K562 (cell line): ENCODE measurements around the gene FAM118B. TPM values are rescaled to one million over a fixed set of nuclear protein-coding genes. Genes with fewer than 3 reads are reported as not detected.
A peak's percentile ranks its signal among the peaks of the same experiment; 100 is the strongest.

Experiments used
- CTBP1 ChIP-seq: fragments of 450-650 bp; IDR thresholded peaks from 2 replicates; pipeline ENCODE4 v1.6.1; 2016; ENCODE audit warnings: borderline replicate concordance
- HMGN3 ChIP-seq: IDR thresholded peaks from 2 replicates; pipeline ENCODE4 v1.6.1; 2011; ENCODE audit warnings: borderline replicate concordance, low read depth, mild to moderate bottlenecking, mixed read lengths, low read length; ENCODE audit not compliant: insufficient read length; ENCODE audit errors: extremely low read depth
- PML ChIP-seq: IDR thresholded peaks from 2 replicates; pipeline ENCODE4 v1.6.1; 2012; ENCODE audit warnings: low read length, inconsistent platforms
- RB1 ChIP-seq: fragments of 450-650 bp; IDR thresholded peaks from 2 replicates; pipeline ENCODE4 v1.6.1; 2017; ENCODE audit warnings: low read depth, mild to moderate bottlenecking
- ZFX ChIP-seq: sonication (generic); formaldehyde crosslinking; IDR thresholded peaks from 2 replicates; pipeline ENCODE4 v1.8.0; 2022; ENCODE audit warnings: mild to moderate bottlenecking, missing genetic modification reagents, moderate library complexity
- ZNF197 ChIP-seq: fragments of 200-800 bp; sonication (Bioruptor generic); IDR thresholded peaks from 2 replicates; pipeline ENCODE4 v1.6.1; 2016; ENCODE audit warnings: low read depth, missing genetic modification characterization, missing compliant biosample characterization
- ZNF431 ChIP-seq: sonication (generic); formaldehyde crosslinking; IDR thresholded peaks from 2 replicates; pipeline ENCODE4 v1.8.0; 2022; ENCODE audit warnings: mild to moderate bottlenecking, missing genetic modification reagents
- ZNF707 ChIP-seq: fragments of 250-450 bp; sonication (Bioruptor Pico); conservative IDR thresholded peaks from 2 replicates; pipeline ENCODE4 v1.8.0; 2022; ENCODE audit warnings: inconsistent platforms, mild to moderate bottlenecking, moderate library complexity
- ZSCAN32 ChIP-seq: fragments of 450-650 bp; formaldehyde crosslinking; IDR thresholded peaks from 2 replicates; pipeline ENCODE4 v1.4.0; 2020; ENCODE audit warnings: mild to moderate bottlenecking, moderate library complexity
- polyA plus RNA-seq, 8 experiments: library from polyadenylated mRNA; depleted of rRNA in 4 of 8; stranded (reverse) in 5 of 8; unstranded in 3 of 8; fragments of >200 nt; fragmentation: Nextera tagmentation in 2 of 8; fragmentation: Illumina TruSeq in 1 of 8; extraction: Ambion mirVana in 2 of 8; extraction: Trizol in 1 of 8; gene quantifications; 2 replicates each; pipeline versions ENCODE4 v1.2.1 to v1.2.3, GENCODE V29; 2011 to 2014; ENCODE audit warnings: inconsistent platforms in 1 of 8, missing spikeins in 1 of 8
- total RNA-seq, 7 experiments: library from RNA; depleted of rRNA in 6 of 7; stranded (reverse); fragments of >200 nt in 6 of 7; fragmentation: Illumina TruSeq in 2 of 7; extraction: Trizol in 2 of 7; gene quantifications; 2 replicates each; pipeline versions ENCODE4 v1.2.1 to v1.2.3, GENCODE V29; 2011 to 2021; ENCODE audit warnings: low replicate concordance in 1 of 7
- TF ChIP-seq, protein P1 (sequence below): fragments of 250-450 bp; sonication (Bioruptor Pico); IDR thresholded peaks from 2 replicates; pipeline ENCODE4 v1.8.0; 2021; ENCODE audit warnings: mild to moderate bottlenecking, moderate library complexity
- TF ChIP-seq, protein P2 (sequence below): fragments of 200-600 bp; sonication (generic); IDR thresholded peaks from one replicate; pipeline ENCODE4 v1.6.1; 2012; ENCODE audit warnings: mild to moderate bottlenecking, low read depth, low read length, inconsistent platforms
- TF ChIP-seq, protein P3 (sequence below), 2 experiments: fragments of 450-650 bp; conservative IDR thresholded peaks; 2 replicates each; pipeline ENCODE4 v1.6.1; 2017; ENCODE audit warnings: mild to moderate bottlenecking in 2 of 2, moderate library complexity in 2 of 2

FAM118B gene
- total and polyA plus RNA-seq, 9 of the 15 experiments (the other 6 are each of a cell fraction or from before 2014, with no cell fraction given): 12.0 to 49.0 (median 22.1) TPM

DNA sequence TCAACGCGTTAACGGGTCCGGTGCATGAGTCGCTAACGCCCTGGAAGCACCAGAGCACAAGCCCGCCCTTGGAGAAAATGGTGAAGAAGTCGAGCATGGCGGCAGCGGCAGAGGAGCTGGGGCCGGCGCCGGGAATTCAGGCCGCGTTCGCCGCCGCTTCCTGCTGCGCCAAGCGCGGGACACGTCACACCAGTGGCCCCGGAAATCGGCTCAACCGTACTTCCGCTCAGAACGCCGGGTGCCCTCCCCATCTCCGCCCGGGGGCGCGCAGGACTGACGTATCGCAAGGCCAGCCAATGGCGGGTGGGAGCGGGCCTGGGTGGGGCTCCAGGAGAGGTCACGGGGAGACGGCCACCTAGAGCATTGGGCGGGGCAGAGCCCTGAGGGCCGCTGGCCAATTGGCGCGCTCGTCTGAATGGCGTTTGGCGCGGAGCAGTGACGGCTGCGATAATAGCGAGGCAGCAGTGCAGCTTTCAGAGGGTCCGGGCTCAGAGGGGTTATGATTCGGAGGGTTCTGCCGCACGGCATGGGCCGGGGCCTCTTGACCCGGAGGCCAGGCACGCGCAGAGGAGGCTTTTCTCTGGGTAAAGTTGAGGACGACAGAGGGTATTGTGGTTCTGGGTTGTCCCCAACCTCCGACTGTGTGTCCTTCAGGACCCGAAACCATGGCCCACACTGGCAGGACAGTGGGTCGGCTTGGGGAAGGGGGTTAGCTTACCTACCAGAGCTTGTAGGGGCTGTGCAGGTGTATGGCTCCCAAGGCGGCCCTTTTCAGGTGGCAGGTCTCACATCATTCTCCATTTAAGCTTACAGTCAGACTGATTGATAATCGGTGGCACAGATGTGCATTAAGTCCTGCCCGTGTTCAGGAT, 57.4 kb downstream of the FAM118B start, which contains the start of the genes FOXRED1 and SRPRA (continued):
- TF ChIP-seq ZNF431 (CRISPR knock-in tag) (no peak), ZSCAN32 (no peak), HMGN3 (peak; percentile 77), ZNF197 (no peak), ZFX (CRISPR knock-in tag) (peak; percentile 75), ZNF707 (CRISPR knock-in tag) (no peak), CTBP1 (peak; percentile 81), RB1 (peak; percentile 29), PML (peak; percentile 77)
- TF ChIP-seq, protein P1, sequence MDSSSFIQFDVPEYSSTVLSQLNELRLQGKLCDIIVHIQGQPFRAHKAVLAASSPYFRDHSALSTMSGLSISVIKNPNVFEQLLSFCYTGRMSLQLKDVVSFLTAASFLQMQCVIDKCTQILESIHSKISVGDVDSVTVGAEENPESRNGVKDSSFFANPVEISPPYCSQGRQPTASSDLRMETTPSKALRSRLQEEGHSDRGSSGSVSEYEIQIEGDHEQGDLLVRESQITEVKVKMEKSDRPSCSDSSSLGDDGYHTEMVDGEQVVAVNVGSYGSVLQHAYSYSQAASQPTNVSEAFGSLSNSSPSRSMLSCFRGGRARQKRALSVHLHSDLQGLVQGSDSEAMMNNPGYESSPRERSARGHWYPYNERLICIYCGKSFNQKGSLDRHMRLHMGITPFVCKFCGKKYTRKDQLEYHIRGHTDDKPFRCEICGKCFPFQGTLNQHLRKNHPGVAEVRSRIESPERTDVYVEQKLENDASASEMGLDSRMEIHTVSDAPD (CRISPR knock-in tag): no peak
- TF ChIP-seq, protein P2, sequence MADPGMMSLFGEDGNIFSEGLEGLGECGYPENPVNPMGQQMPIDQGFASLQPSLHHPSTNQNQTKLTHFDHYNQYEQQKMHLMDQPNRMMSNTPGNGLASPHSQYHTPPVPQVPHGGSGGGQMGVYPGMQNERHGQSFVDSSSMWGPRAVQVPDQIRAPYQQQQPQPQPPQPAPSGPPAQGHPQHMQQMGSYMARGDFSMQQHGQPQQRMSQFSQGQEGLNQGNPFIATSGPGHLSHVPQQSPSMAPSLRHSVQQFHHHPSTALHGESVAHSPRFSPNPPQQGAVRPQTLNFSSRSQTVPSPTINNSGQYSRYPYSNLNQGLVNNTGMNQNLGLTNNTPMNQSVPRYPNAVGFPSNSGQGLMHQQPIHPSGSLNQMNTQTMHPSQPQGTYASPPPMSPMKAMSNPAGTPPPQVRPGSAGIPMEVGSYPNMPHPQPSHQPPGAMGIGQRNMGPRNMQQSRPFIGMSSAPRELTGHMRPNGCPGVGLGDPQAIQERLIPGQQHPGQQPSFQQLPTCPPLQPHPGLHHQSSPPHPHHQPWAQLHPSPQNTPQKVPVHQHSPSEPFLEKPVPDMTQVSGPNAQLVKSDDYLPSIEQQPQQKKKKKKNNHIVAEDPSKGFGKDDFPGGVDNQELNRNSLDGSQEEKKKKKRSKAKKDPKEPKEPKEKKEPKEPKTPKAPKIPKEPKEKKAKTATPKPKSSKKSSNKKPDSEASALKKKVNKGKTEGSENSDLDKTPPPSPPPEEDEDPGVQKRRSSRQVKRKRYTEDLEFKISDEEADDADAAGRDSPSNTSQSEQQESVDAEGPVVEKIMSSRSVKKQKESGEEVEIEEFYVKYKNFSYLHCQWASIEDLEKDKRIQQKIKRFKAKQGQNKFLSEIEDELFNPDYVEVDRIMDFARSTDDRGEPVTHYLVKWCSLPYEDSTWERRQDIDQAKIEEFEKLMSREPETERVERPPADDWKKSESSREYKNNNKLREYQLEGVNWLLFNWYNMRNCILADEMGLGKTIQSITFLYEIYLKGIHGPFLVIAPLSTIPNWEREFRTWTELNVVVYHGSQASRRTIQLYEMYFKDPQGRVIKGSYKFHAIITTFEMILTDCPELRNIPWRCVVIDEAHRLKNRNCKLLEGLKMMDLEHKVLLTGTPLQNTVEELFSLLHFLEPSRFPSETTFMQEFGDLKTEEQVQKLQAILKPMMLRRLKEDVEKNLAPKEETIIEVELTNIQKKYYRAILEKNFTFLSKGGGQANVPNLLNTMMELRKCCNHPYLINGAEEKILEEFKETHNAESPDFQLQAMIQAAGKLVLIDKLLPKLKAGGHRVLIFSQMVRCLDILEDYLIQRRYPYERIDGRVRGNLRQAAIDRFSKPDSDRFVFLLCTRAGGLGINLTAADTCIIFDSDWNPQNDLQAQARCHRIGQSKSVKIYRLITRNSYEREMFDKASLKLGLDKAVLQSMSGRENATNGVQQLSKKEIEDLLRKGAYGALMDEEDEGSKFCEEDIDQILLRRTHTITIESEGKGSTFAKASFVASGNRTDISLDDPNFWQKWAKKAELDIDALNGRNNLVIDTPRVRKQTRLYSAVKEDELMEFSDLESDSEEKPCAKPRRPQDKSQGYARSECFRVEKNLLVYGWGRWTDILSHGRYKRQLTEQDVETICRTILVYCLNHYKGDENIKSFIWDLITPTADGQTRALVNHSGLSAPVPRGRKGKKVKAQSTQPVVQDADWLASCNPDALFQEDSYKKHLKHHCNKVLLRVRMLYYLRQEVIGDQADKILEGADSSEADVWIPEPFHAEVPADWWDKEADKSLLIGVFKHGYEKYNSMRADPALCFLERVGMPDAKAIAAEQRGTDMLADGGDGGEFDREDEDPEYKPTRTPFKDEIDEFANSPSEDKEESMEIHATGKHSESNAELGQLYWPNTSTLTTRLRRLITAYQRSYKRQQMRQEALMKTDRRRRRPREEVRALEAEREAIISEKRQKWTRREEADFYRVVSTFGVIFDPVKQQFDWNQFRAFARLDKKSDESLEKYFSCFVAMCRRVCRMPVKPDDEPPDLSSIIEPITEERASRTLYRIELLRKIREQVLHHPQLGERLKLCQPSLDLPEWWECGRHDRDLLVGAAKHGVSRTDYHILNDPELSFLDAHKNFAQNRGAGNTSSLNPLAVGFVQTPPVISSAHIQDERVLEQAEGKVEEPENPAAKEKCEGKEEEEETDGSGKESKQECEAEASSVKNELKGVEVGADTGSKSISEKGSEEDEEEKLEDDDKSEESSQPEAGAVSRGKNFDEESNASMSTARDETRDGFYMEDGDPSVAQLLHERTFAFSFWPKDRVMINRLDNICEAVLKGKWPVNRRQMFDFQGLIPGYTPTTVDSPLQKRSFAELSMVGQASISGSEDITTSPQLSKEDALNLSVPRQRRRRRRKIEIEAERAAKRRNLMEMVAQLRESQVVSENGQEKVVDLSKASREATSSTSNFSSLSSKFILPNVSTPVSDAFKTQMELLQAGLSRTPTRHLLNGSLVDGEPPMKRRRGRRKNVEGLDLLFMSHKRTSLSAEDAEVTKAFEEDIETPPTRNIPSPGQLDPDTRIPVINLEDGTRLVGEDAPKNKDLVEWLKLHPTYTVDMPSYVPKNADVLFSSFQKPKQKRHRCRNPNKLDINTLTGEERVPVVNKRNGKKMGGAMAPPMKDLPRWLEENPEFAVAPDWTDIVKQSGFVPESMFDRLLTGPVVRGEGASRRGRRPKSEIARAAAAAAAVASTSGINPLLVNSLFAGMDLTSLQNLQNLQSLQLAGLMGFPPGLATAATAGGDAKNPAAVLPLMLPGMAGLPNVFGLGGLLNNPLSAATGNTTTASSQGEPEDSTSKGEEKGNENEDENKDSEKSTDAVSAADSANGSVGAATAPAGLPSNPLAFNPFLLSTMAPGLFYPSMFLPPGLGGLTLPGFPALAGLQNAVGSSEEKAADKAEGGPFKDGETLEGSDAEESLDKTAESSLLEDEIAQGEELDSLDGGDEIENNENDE: no peak
- TF ChIP-seq, protein P3, sequence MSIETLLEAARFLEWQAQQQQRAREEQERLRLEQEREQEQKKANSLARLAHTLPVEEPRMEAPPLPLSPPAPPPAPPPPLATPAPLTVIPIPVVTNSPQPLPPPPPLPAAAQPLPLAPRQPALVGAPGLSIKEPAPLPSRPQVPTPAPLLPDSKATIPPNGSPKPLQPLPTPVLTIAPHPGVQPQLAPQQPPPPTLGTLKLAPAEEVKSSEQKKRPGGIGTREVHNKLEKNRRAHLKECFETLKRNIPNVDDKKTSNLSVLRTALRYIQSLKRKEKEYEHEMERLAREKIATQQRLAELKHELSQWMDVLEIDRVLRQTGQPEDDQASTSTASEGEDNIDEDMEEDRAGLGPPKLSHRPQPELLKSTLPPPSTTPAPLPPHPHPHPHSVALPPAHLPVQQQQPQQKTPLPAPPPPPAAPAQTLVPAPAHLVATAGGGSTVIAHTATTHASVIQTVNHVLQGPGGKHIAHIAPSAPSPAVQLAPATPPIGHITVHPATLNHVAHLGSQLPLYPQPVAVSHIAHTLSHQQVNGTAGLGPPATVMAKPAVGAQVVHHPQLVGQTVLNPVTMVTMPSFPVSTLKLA (conservative IDR thresholded peaks at IDR 0.05): peak; percentile 82 to 90
